Bladder microvascular endothelial cell (primary cell): ENCODE data around the gene CSNK2A3. TPM values are rescaled to one million over a fixed set of nuclear protein-coding genes. Genes with fewer than 3 reads are reported as not detected.

ENCODE experiments used
- total RNA-seq: library from RNA; depleted of rRNA; stranded (reverse); fragments of >200 nt; gene quantifications from 2 replicates; pipeline ENCODE4 v1.2.3, GENCODE V29; 2014

Gene CSNK2A3
- 0.81 and 7.4 TPM in 2 replicates for total RNA-seq

DNA sequence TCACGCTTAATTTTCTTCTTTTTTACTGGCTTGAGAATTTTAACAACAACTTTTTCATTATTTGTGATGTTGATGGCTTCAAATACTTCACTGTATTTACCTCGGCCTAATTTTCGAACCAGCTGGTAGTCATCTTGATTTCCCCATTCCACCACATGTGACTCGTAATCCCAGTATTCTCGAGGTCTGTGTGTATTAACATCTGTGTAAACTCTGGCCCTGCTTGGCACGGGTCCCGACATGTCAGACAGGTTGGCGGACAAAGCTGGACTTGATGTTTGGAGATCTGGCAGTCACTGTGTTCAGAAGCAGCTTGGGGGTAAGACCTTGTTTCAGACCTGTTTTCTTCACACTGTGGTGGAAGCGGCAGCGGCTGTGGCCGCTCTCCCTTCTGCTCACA lies at the start of gene CSNK2A3:
TSS of gene CSNK2A3 (minus strand) at position 373 of the 400 bp plus-strand sequence. CDS start at position 242, 131 bp downstream.

